A549 (cell line): ENCODE measurements around the gene FGFBP2. TPM values are rescaled to one million over a fixed set of nuclear protein-coding genes. Genes with fewer than 3 reads are reported as not detected.

ENCODE experiments used
- ATAC-seq, 2 experiments: fragments of 200-7000 bp in 1 of 2; fragments of >200 bp in 1 of 2; cut with Nextera tagmentation in 1 of 2; cut with Tn5 transposase in 1 of 2; 3 replicates each; pipeline versions ENCODE4 v1.8.0 to v1.9.1; 2018 to 2020; ENCODE audit warnings: mild to moderate bottlenecking in 1 of 2, moderate library complexity in 1 of 2
- CTCF ChIA-PET: fragments of 300-600 bp; sonication (Branson Sonifier 250); formaldehyde crosslinking; extraction: SDS; loops from one replicate; lab custom pipeline; 2021; ENCODE audit warnings: antibody characterized with exemption, inconsistent platforms; lab: Yijun Ruan, JAX
- POLR2A ChIA-PET: fragments of 350-600 bp; formaldehyde crosslinking; extraction: SDS; loops from one replicate; lab custom pipeline; 2021; ENCODE audit warnings: antibody characterized with exemption, inconsistent platforms; lab: Yijun Ruan, JAX
- DNase-seq, 2 experiments: peaks; one replicate each; pipeline versions ENCODE4 v3.0.0 to v3.0.0-alpha.2; 2011 to 2016; ENCODE audit warnings: low read depth in 1 of 2, low spot score in 1 of 2
- FAIRE-seq: peaks from 2 replicates; lab custom pipeline; 2011; peaks lifted over from hg19 to GRCh38; lab: Jason Lieb, UNC
- H3K27ac ChIP-seq, 2 experiments: fragments of >200 bp; sonication (Bioruptor Twin); formaldehyde crosslinking; 3 replicates each; pipeline ENCODE4 v1.5.1; 2016 to 2017
- H3K4me1 ChIP-seq: fragments of >200 bp; sonication (Bioruptor Twin); formaldehyde crosslinking; 3 replicates; pipeline ENCODE4 v1.6.1; 2016
- H3K4me2 ChIP-seq: fragments of >200 bp; sonication (Bioruptor Twin); formaldehyde crosslinking; 3 replicates; pipeline ENCODE4 v1.6.1; 2016
- H3K4me3 ChIP-seq: fragments of >200 bp; sonication (Bioruptor Twin); formaldehyde crosslinking; 3 replicates; pipeline ENCODE4 v1.5.1; 2016
- H3K9me3 ChIP-seq: fragments of >200 bp; sonication (Bioruptor Twin); formaldehyde crosslinking; 3 replicates; pipeline ENCODE4 v1.6.1; 2016
- BHLHE40 ChIP-seq: IDR thresholded peaks from 2 replicates; pipeline ENCODE4 v1.6.1; 2012; ENCODE audit warnings: low read depth, low read length, inconsistent platforms
- CHD2 ChIP-seq: fragments of 150-350 bp; IDR thresholded peaks from 2 replicates; pipeline ENCODE4 v1.6.1; 2014; ENCODE audit warnings: low read length; ENCODE audit not compliant: partially characterized antibody
- ESRRA ChIP-seq: fragments of 150-350 bp; IDR thresholded peaks from 2 replicates; pipeline ENCODE4 v1.6.1; 2014; ENCODE audit warnings: mild to moderate bottlenecking, low read length, borderline replicate concordance
- FOSB ChIP-seq: fragments of 250-450 bp; sonication (Bioruptor Pico); IDR thresholded peaks from 2 replicates; pipeline ENCODE4 v1.5.0; 2020; ENCODE audit warnings: mild to moderate bottlenecking, moderate library complexity
- GATA3 ChIP-seq: IDR thresholded peaks from 2 replicates; pipeline ENCODE4 v1.6.1; 2012; ENCODE audit warnings: borderline replicate concordance
- HDAC2 ChIP-seq: fragments of 200-600 bp; sonication (generic); IDR thresholded peaks from 2 replicates; pipeline ENCODE4 v1.6.1; 2016
- HOXB5 ChIP-seq: fragments of 250-450 bp; sonication (Bioruptor Pico); IDR thresholded peaks from 2 replicates; pipeline ENCODE4 v1.5.0; 2020; ENCODE audit warnings: mild to moderate bottlenecking, moderate library complexity
- JUN ChIP-seq, 2 experiments: fragments of >200 bp; sonication (Bioruptor Twin); formaldehyde crosslinking; IDR thresholded peaks; 2 replicates in 1 of 2; 3 replicates in 1 of 2; pipeline ENCODE4 v1.6.1; 2016 to 2017
- MAFK ChIP-seq: fragments of 450-650 bp; IDR thresholded peaks from 2 replicates; pipeline ENCODE4 v1.6.1; 2014; ENCODE audit not compliant: partially characterized antibody
- MAX ChIP-seq: IDR thresholded peaks from 2 replicates; pipeline ENCODE4 v1.6.1; 2012
- MAZ ChIP-seq: fragments of 150-350 bp; IDR thresholded peaks from 2 replicates; pipeline ENCODE4 v1.6.1; 2014; ENCODE audit warnings: antibody characterized with exemption, low read depth, low read length, borderline replicate concordance
- PHF8 ChIP-seq: fragments of 200-600 bp; sonication (generic); IDR thresholded peaks from 2 replicates; pipeline ENCODE4 v1.6.1; 2016; ENCODE audit warnings: low read depth, mild to moderate bottlenecking, antibody characterized with exemption, moderate library complexity, borderline replicate concordance
- RARB ChIP-seq: fragments of 250-450 bp; sonication (Bioruptor Pico); IDR thresholded peaks from 2 replicates; pipeline ENCODE4 v1.8.0; 2021; ENCODE audit warnings: mild to moderate bottlenecking, moderate library complexity
- RCOR1 ChIP-seq: fragments of 150-350 bp; IDR thresholded peaks from 2 replicates; pipeline ENCODE4 v1.6.1; 2014; ENCODE audit warnings: antibody characterized with exemption, low read length, low read depth
- RNF2 ChIP-seq: fragments of 200-600 bp; sonication (generic); IDR thresholded peaks from 2 replicates; pipeline ENCODE4 v1.6.1; 2016; ENCODE audit warnings: low read depth, mild to moderate bottlenecking, antibody characterized with exemption, moderate library complexity, borderline replicate concordance
- SREBF2 ChIP-seq: fragments of 450-650 bp; IDR thresholded peaks from 2 replicates; pipeline ENCODE4 v1.6.1; 2014; ENCODE audit warnings: mild to moderate bottlenecking, moderate library complexity
- TFCP2L1 ChIP-seq: fragments of 250-450 bp; sonication (Bioruptor Pico); IDR thresholded peaks from 2 replicates; pipeline ENCODE4 v1.5.0; 2021; ENCODE audit warnings: mild to moderate bottlenecking
- USF2 ChIP-seq: fragments of 450-650 bp; IDR thresholded peaks from 2 replicates; pipeline ENCODE4 v1.6.1; 2014; ENCODE audit warnings: antibody characterized with exemption
- ZC3H11A ChIP-seq: fragments of 450-650 bp; IDR thresholded peaks from 2 replicates; pipeline ENCODE4 v1.6.1; 2014; ENCODE audit warnings: antibody characterized with exemption, mild to moderate bottlenecking
- ZSCAN20 ChIP-seq: fragments of 250-450 bp; sonication (Bioruptor Pico); IDR thresholded peaks from 2 replicates; pipeline ENCODE4 v1.8.0; 2022; ENCODE audit warnings: mild to moderate bottlenecking, moderate library complexity
- WGBS: methylation state at CpG from one replicate; pipeline ENCODE4 v1.1.6; 2017; ENCODE audit errors: missing lambda C conversion rate; 5-methylcytosine and 5-hydroxymethylcytosine counted together
- polyA plus RNA-seq, 4 experiments: library from polyadenylated mRNA; depleted of rRNA in 3 of 4; stranded (reverse); fragments of >200 nt; fragmentation: RNase III in 1 of 4; extraction: RNeasy Plus Mini Kit Qiagen cat#74134 plus additional on column Dnase treatment in 1 of 4; gene quantifications; 2 replicates in 3 of 4; 3 replicates in 1 of 4; pipeline ENCODE4 v1.2.3, GENCODE V29; 2011 to 2017

Gene FGFBP2
- polyA plus RNA-seq, 2 of the 4 experiments (the other 2 are of a cell fraction), result not detected

GRCh38 chr4:15947684-15948083 lies 15.3 kb downstream of the FGFBP2 start:
- Histone ChIP-seq H3K27ac (no peak overlapping the region), H3K9me3 (no peaks in the 10 kb centered on the region), H3K4me1 (no peaks in the 10 kb centered on the region), H3K4me3 (no peak overlapping the region), H3K4me2 (no peak overlapping the region)
- 72% methylated on average over 7 of the region's 8 CpGs for WGBS
- no peak for ATAC-seq
- no peak for TF ChIP-seq SREBF2
- TF ChIP-seq ZC3H11A, result no peak
- TF ChIP-seq USF2, result no peak
- TF ChIP-seq CHD2, result no peak
- TF ChIP-seq BHLHE40, result no peak
- POLR2A ChIA-PET, result no interaction called here
- DNase-seq, result no peak
- no peak for FAIRE-seq
- CTCF ChIA-PET, result interaction anchor here (3.0 kb wide), 1 partner anchor 8 kb away, joined by 14 read pairs; no protein-coding TSS in a partner anchor

- TF ChIP-seq RARB (CRISPR knock-in tag), result no peak
- no peak for TF ChIP-seq MAFK
- TF ChIP-seq ESRRA, result no peak
- no peak for TF ChIP-seq RNF2
- TF ChIP-seq PHF8, result no peak
- no peak for TF ChIP-seq GATA3
- no peak for TF ChIP-seq RCOR1
- no peak for TF ChIP-seq ZSCAN20 (CRISPR knock-in tag)
- no peak for TF ChIP-seq TFCP2L1
- TF ChIP-seq HDAC2, result no peak
- TF ChIP-seq FOSB (CRISPR knock-in tag), result no peak
- TF ChIP-seq MAX, result no peak
- no peak for TF ChIP-seq HOXB5
Measured at GRCh38 chr4:15945516-15945915, 17.5 kb downstream of the FGFBP2 start.

GRCh38 chr4:15944895-15945294 lies 18.1 kb downstream of the FGFBP2 start:
- CTCF ChIA-PET, result interaction anchor here (1.7 to 3.0 kb wide), 3 partner anchors 11 to 65 kb away, joined by 4 to 14 read pairs (median 8); no protein-coding TSS in a partner anchor
- Histone ChIP-seq H3K9me3 (no peaks in the 10 kb centered on the region), H3K4me1 (no peaks in the 10 kb centered on the region), H3K4me2 (no peak overlapping the region), H3K27ac (no peak overlapping the region), H3K4me3 (no peak overlapping the region)
- no peak for ATAC-seq
- TF ChIP-seq JUN (IDR thresholded peaks at IDR 0.05) (no peak), ZC3H11A (no peak), RNF2 (no peak)
- FAIRE-seq, result no peak
- DNase-seq, result no peak
- WGBS, result 59% methylated on average over 2 of the region's 2 CpGs
- POLR2A ChIA-PET, result no interaction called here

More at GRCh38 chr4:15945516-15945915, 17.5 kb downstream of the FGFBP2 start:
- H3K4me3 ChIP-seq, result no peak overlapping the region
- no peak overlapping the region for H3K27ac ChIP-seq
- no peak overlapping the region for H3K4me2 ChIP-seq
- ATAC-seq, result no peak
- no peak for DNase-seq
- H3K9me3 ChIP-seq, result no peaks in the 10 kb centered on the region
- ChIA-PET POLR2A (no interaction called here), CTCF (interaction anchor here (1.8 to 3.0 kb wide), 2 partner anchors 11 to 66 kb away, joined by 4 to 14 read pairs; no protein-coding TSS in a partner anchor)
- WGBS, result 70% methylated on average over 1 of the region's 1 CpG
- FAIRE-seq, result no peak
- no peaks in the 10 kb centered on the region for H3K4me1 ChIP-seq

- DNase-seq (no peak), FAIRE-seq (no peak), ATAC-seq (no peak)
- Histone ChIP-seq H3K4me3 (no peak overlapping the region), H3K27ac (no peak overlapping the region), H3K9me3 (no peaks in the 10 kb centered on the region), H3K4me2 (no peak overlapping the region), H3K4me1 (peaks cover 7% of the 10 kb centered on the region)
- ChIA-PET POLR2A (no interaction called here), CTCF (interaction anchor here (1.3 to 3.0 kb wide), 2 partner anchors 14 to 59 kb away, joined by 7 to 15 read pairs; no protein-coding TSS in a partner anchor)
- WGBS, result 100% methylated on average over 1 of the region's 1 CpG
- TF ChIP-seq MAFK (peak; percentile 77), MAZ (no peak)
Measured at GRCh38 chr4:15942283-15942682, 20.7 kb downstream of the FGFBP2 start.
